Loucy (cell line): ENCODE measurements around the gene POU2F3.

Source experiments
- H2AFZ ChIP-seq: fragments of 200-600 bp; sonication (generic); 2 replicates; pipeline ENCODE4 v1.6.0; 2016; ENCODE audit warnings: antibody characterized with exemption, mild to moderate bottlenecking, low read length, moderate library complexity
- H3F3A ChIP-seq: fragments of 200-600 bp; 2 replicates; pipeline ENCODE4 v1.6.0; 2016; ENCODE audit warnings: antibody characterized with exemption, low read depth, mild to moderate bottlenecking
- H3K27me3 ChIP-seq: fragments of 200-600 bp; sonication (generic); 2 replicates; pipeline ENCODE4 v1.6.1; 2014; ENCODE audit warnings: low read length, mild to moderate bottlenecking; ENCODE audit not compliant: insufficient read depth, poor library complexity, severe bottlenecking
- H3K36me3 ChIP-seq: fragments of 200-600 bp; sonication (generic); 2 replicates; pipeline ENCODE4 v1.6.1; 2016; ENCODE audit warnings: low read length; ENCODE audit not compliant: insufficient read depth
- H3K4me1 ChIP-seq: fragments of 200-600 bp; sonication (generic); 2 replicates; pipeline ENCODE4 v1.5.1; 2014; ENCODE audit warnings: low read length, mild to moderate bottlenecking; ENCODE audit not compliant: insufficient read depth, poor library complexity, severe bottlenecking
- H3K4me2 ChIP-seq: fragments of 200-600 bp; sonication (generic); 2 replicates; pipeline ENCODE4 v1.6.0; 2014; ENCODE audit warnings: antibody characterized with exemption, low read length, low read depth, mild to moderate bottlenecking; ENCODE audit not compliant: poor library complexity, severe bottlenecking
- H3K4me3 ChIP-seq: fragments of 200-600 bp; sonication (generic); 2 replicates; pipeline ENCODE4 v1.5.1; 2014; ENCODE audit warnings: low read length, mild to moderate bottlenecking, mixed read lengths; ENCODE audit not compliant: poor library complexity, severe bottlenecking
- H3K79me2 ChIP-seq: fragments of 200-600 bp; sonication (generic); 2 replicates; pipeline ENCODE4 v1.6.1; 2014; ENCODE audit warnings: low read length; ENCODE audit not compliant: insufficient read depth
- H3K9ac ChIP-seq: fragments of 200-600 bp; sonication (generic); 2 replicates; pipeline ENCODE4 v1.6.0; 2014; ENCODE audit warnings: mild to moderate bottlenecking, low read depth, low read length, moderate library complexity; ENCODE audit not compliant: poor library complexity, severe bottlenecking
- H3K9me2 ChIP-seq: fragments of 200-600 bp; sonication (generic); replicated peaks from 2 replicates; pipeline ENCODE4 v1.6.1; 2016; ENCODE audit warnings: low read depth, low read length, mixed read lengths
- H3K9me3 ChIP-seq: fragments of 200-600 bp; sonication (generic); 2 replicates; pipeline ENCODE4 v1.6.1; 2014; ENCODE audit warnings: mild to moderate bottlenecking, antibody characterized with exemption, low read length, low read depth; ENCODE audit not compliant: insufficient read depth
- H4K20me1 ChIP-seq: fragments of 200-600 bp; sonication (generic); 2 replicates; pipeline ENCODE4 v1.6.0; 2014; ENCODE audit warnings: antibody characterized with exemption, low read length, mild to moderate bottlenecking; ENCODE audit not compliant: insufficient read depth, poor library complexity, severe bottlenecking
- CTCF ChIP-seq: fragments of 200-600 bp; sonication (generic); conservative IDR thresholded peaks from 2 replicates; pipeline ENCODE4 v1.5.1; 2014; ENCODE audit warnings: mild to moderate bottlenecking, antibody characterized with exemption, low read length
- EZH2phosphoT487 ChIP-seq: fragments of 200-600 bp; IDR thresholded peaks from 2 replicates; pipeline ENCODE4 v1.6.1; 2018; ENCODE audit warnings: antibody characterized with exemption, mild to moderate bottlenecking, moderate library complexity, borderline replicate concordance

POU2F3 gene

GRCh38 chr11:120318906-120319305 lies 79.0 kb downstream of the POU2F3 start:
- Histone ChIP-seq H3K4me2 (no peak overlapping the region), H3F3A (no peaks in the 10 kb centered on the region)
- TF ChIP-seq CTCF (no peak), EZH2phosphoT487 (no peak)

GRCh38 chr11:120324932-120325810 lies 85.2 kb downstream of the POU2F3 start, which contains the start of gene TLCD5:
Gene TLCD5 (plus strand): TSS chr11:120325299. CDS start chr11:120327442, 2,143 bp downstream.
- peaks cover 6% of the 10 kb centered on the region for H3K27me3 ChIP-seq
- H3K4me1 ChIP-seq, result peaks cover 9% of the 10 kb centered on the region
- TF ChIP-seq EZH2phosphoT487 (no peak), CTCF (no peak)
- H2AFZ ChIP-seq, result no peak within 1 kb of the TSS
- H3F3A ChIP-seq, result no peaks in the 10 kb centered on the region
- H3K9me2 ChIP-seq, result no peaks in the 10 kb centered on the region
- H3K9ac ChIP-seq, result no peak within 1 kb of the TSS
- no peaks in the 10 kb centered on the region for H4K20me1 ChIP-seq
- no peaks in the 10 kb centered on the region for H3K9me3 ChIP-seq
- H3K79me2 ChIP-seq, result no peaks in the 10 kb centered on the region
- no peaks in the 10 kb centered on the region for H3K36me3 ChIP-seq
- no peak within 1 kb of the TSS for H3K4me2 ChIP-seq
- H3K4me3 ChIP-seq, result no peak within 1 kb of the TSS

More at GRCh38 chr11:120318906-120319305, 79.0 kb downstream of the POU2F3 start:
- H3K4me3 ChIP-seq, result no peak overlapping the region
- no peaks in the 10 kb centered on the region for H3K9me2 ChIP-seq
- no peak overlapping the region for H2AFZ ChIP-seq
- H3K9me3 ChIP-seq, result no peaks in the 10 kb centered on the region
- no peak overlapping the region for H3K9ac ChIP-seq
- H4K20me1 ChIP-seq, result no peaks in the 10 kb centered on the region
- no peaks in the 10 kb centered on the region for H3K79me2 ChIP-seq
- no peaks in the 10 kb centered on the region for H3K36me3 ChIP-seq
- H3K4me1 ChIP-seq, result no peaks in the 10 kb centered on the region
- peaks cover 6% of the 10 kb centered on the region for H3K27me3 ChIP-seq

- no peaks in the 10 kb centered on the region for H3F3A ChIP-seq
- TF ChIP-seq CTCF, result no peak
- TF ChIP-seq EZH2phosphoT487, result no peak
- peaks cover 15% of the 10 kb centered on the region for H3K27me3 ChIP-seq
- H3K79me2 ChIP-seq, result no peaks in the 10 kb centered on the region
- H2AFZ ChIP-seq, result no peak overlapping the region
- H3K9me2 ChIP-seq, result no peaks in the 10 kb centered on the region
- H3K9ac ChIP-seq, result no peak overlapping the region
- no peaks in the 10 kb centered on the region for H3K36me3 ChIP-seq
- peak overlapping the region; percentile 18 for H3K4me2 ChIP-seq
- no peak overlapping the region for H3K4me3 ChIP-seq
- no peaks in the 10 kb centered on the region for H3K9me3 ChIP-seq
- H4K20me1 ChIP-seq, result no peaks in the 10 kb centered on the region
- H3K4me1 ChIP-seq, result peaks cover 9% of the 10 kb centered on the region
Observed at GRCh38 chr11:120326228-120326627, 86.3 kb downstream of the POU2F3 start.
